Muscle of leg (tissue), 11 donors: Measurements from ENCODE around the gene ERVV-1. TPM values are rescaled to one million over a fixed set of nuclear protein-coding genes. Genes with fewer than 3 reads are reported as not detected.
A peak's percentile ranks its signal among the peaks of the same experiment; 100 is the strongest.

Experiments used
- DNase-seq: peaks from one replicate; pipeline ENCODE4 v3.0.0; 2013
- H3K27ac ChIP-seq: one replicate; pipeline ENCODE4 v1.5.1; 2013; ENCODE audit warnings: mild to moderate bottlenecking, low read length, control low read depth
- H3K27me3 ChIP-seq: one replicate; pipeline ENCODE4 v1.6.1; 2013; ENCODE audit warnings: low read length; ENCODE audit not compliant: control insufficient read depth, insufficient read depth
- H3K36me3 ChIP-seq: one replicate; pipeline ENCODE4 v1.6.1; 2013; ENCODE audit warnings: low read length; ENCODE audit not compliant: control insufficient read depth, insufficient read depth
- H3K4me1 ChIP-seq: one replicate; pipeline ENCODE4 v1.6.1; 2013; ENCODE audit warnings: low read length; ENCODE audit not compliant: control insufficient read depth, insufficient read depth
- H3K4me3 ChIP-seq: one replicate; pipeline ENCODE4 v1.5.1; 2013; ENCODE audit warnings: low read length, control low read depth
- H3K9me3 ChIP-seq: replicated peaks from 2 replicates; pipeline ENCODE4 v1.6.1; 2013; ENCODE audit warnings: low read depth, low read length; ENCODE audit not compliant: control insufficient read depth
- WGBS: methylation state at CpG from one replicate; pipeline ENCODE4 v1.1.5; 2013; ENCODE audit warnings: missing lambda C conversion rate; ENCODE audit not compliant: insufficient coverage; 5-methylcytosine and 5-hydroxymethylcytosine counted together
- polyA plus RNA-seq, 8 donors: library from polyadenylated mRNA; unstranded; fragments of 120-200 nt; gene quantifications; one replicate each; pipeline versions ENCODE4 v1.2.1 to v1.2.3, GENCODE V29; 2013; ENCODE audit warnings: inconsistent platforms in 1 of 8, low replicate concordance in 1 of 8; ENCODE audit not compliant: insufficient read length in 8 of 8, insufficient read depth in 1 of 8
- total RNA-seq: library from RNA; stranded (reverse); fragments of 120-200 nt; gene quantifications from one replicate; pipeline ENCODE4 v1.2.4, GENCODE V29; 2013

Gene ERVV-1
- total and polyA plus RNA-seq, 9 donors, result 0.04 to 0.08 (median 0.07) TPM; not detected in 5

DNA sequence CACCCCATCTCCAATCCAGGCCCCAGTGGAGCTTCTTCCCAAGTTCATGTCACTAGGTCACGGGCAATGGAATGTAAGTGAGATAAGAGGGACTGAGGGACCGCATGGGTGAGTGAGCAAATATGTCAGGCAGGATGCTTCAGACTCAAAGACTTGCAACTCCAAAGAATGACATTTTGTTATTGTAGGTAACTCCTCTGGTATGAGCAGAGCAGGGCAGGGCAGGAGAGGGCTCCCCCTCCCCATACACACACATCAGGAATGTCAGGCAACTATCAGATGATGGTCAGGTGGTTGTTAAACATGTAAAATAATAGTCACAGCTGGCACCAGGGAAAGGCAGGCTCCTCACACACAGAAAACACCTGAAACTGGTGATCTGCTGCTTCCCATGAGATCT lies 41.4 kb downstream of the ERVV-1 start:
- Histone ChIP-seq H3K27ac (no peak overlapping the region), H3K4me1 (no peaks in the 10 kb centered on the region), H3K27me3 (peaks cover 23% of the 10 kb centered on the region), H3K9me3 (peaks cover 12% of the 10 kb centered on the region), H3K4me3 (no peak overlapping the region), H3K36me3 (no peaks in the 10 kb centered on the region)
- no CpG with 5 or more reads among the region's 2 CpGs for WGBS
- no peak for DNase-seq

DNA sequence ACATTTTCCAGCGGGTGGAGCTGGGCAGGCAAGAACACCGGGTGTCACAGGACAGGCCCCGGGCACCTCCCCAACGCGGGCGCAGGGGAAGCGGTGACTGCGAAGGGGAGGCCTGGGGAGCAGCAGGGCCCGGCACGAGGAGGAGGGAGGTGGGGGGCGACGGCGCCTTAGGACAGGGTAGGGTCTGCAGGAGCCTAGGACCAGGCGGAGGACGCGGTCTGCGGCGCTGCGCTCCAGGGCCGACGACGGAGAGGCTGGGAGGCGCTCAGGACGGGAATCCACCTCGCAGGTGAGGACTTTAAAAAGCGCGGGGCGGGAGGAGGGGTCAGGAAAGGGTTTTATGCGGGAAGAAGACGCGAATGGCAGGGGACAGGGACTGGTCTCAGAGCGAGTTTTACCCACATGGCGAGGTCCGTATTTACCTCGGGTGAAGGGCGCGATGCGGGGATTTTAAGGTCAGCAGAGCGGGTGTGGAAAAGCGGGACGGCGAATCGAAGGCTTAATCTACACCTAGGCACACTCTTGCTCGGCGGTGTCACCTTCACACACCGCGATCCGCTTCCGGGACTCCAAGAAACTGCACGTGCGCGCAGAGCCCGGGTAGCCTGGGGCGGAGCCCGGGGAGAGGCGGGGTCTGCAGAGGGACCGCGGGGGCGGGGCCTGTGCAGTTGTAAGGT lies 44.3 kb downstream of the ERVV-1 start:
- peak overlapping the region; percentile 22 for H3K4me3 ChIP-seq
- no peaks in the 10 kb centered on the region for H3K4me1 ChIP-seq
- WGBS, result 1% methylated on average over 42 of the region's 59 CpGs
- H3K27me3 ChIP-seq, result peaks cover 23% of the 10 kb centered on the region
- H3K36me3 ChIP-seq, result no peaks in the 10 kb centered on the region
- no peak for DNase-seq
- H3K27ac ChIP-seq, result no peak overlapping the region
- H3K9me3 ChIP-seq, result peaks cover 18% of the 10 kb centered on the region

Other genes with a start within 250 kb of the ERVV-1 start
- 2.8 TPM for gene ZNF600, start 227.1 kb upstream of the ERVV-1 start, total RNA-seq
- 1 to 10 TPM; 1.4 to 4.7 (median 2.6) TPM for gene ZNF600, start 227.1 kb upstream of the ERVV-1 start, polyA plus RNA-seq
- 14.9 TPM for gene ZNF28, start 192.3 kb upstream of the ERVV-1 start, total RNA-seq
- 10 to 100 TPM in 1 of 8 donors, 1 to 10 TPM in 7; 4.6 to 11.8 (median 8.3) TPM for gene ZNF28, start 192.3 kb upstream of the ERVV-1 start, polyA plus RNA-seq
- 19.9 TPM for gene ZNF468, start 156.3 kb upstream of the ERVV-1 start, total RNA-seq
- 10 to 100 TPM; 13.8 to 21.9 (median 16.7) TPM for gene ZNF468, start 156.3 kb upstream of the ERVV-1 start, polyA plus RNA-seq
- gene ZNF320, start 116.3 kb upstream of the ERVV-1 start, total RNA-seq, result 14.8 TPM
- gene ZNF320, start 116.3 kb upstream of the ERVV-1 start, polyA plus RNA-seq, result 10 to 100 TPM in 6 of 8 donors, 1 to 10 TPM in 2; 8.3 to 29.4 (median 11.7) TPM
- 3.4 TPM for gene ZNF888, start 90.5 kb upstream of the ERVV-1 start, total RNA-seq
- 1 to 10 TPM; 1.9 to 4.2 (median 3.0) TPM for gene ZNF888, start 90.5 kb upstream of the ERVV-1 start, polyA plus RNA-seq
- gene ZNF816, start 51.0 kb upstream of the ERVV-1 start, total RNA-seq, result 10.7 TPM
- 1 to 10 TPM; 5.8 to 7.3 (median 6.3) TPM for gene ZNF816, start 51.0 kb upstream of the ERVV-1 start, polyA plus RNA-seq
- gene ERVV-2, start 30.8 kb downstream of the ERVV-1 start, total RNA-seq, result not detected
- under 1 TPM in 1 of 8 donors, not detected in 7; 0.05 TPM for gene ERVV-2, start 30.8 kb downstream of the ERVV-1 start, polyA plus RNA-seq
- gene ZNF160, start 89.5 kb downstream of the ERVV-1 start, total RNA-seq, result 27.5 TPM
- gene ZNF160, start 89.5 kb downstream of the ERVV-1 start, polyA plus RNA-seq, result 10 to 100 TPM; 15.7 to 26.0 (median 18.8) TPM
- 13.0 TPM for gene ZNF415, start 119.0 kb downstream of the ERVV-1 start, total RNA-seq
- 10 to 100 TPM in 6 of 8 donors, 1 to 10 TPM in 2; 9.2 to 13.4 (median 12.3) TPM for gene ZNF415, start 119.0 kb downstream of the ERVV-1 start, polyA plus RNA-seq
- 9.6 TPM for gene ZNF347, start 145.1 kb downstream of the ERVV-1 start, total RNA-seq
- gene ZNF347, start 145.1 kb downstream of the ERVV-1 start, polyA plus RNA-seq, result 1 to 10 TPM; 4.5 to 8.5 (median 6.0) TPM
- 4.7 TPM for gene ZNF665, start 179.4 kb downstream of the ERVV-1 start, total RNA-seq
- 1 to 10 TPM; 3.3 to 4.9 (median 3.8) TPM for gene ZNF665, start 179.4 kb downstream of the ERVV-1 start, polyA plus RNA-seq
- 28.7 TPM for gene ZNF677, start 241.0 kb downstream of the ERVV-1 start, total RNA-seq
- 10 to 100 TPM; 19.3 to 32.5 (median 28.8) TPM for gene ZNF677, start 241.0 kb downstream of the ERVV-1 start, polyA plus RNA-seq
- 0.04 TPM for gene VN1R2, start 244.4 kb downstream of the ERVV-1 start, total RNA-seq
- gene VN1R2, start 244.4 kb downstream of the ERVV-1 start, polyA plus RNA-seq, result not detected